Lower lobe of right lung (tissue), 2 donors: ENCODE measurements around the gene ADAP1. TPM values are rescaled to one million over a fixed set of nuclear protein-coding genes. Genes with fewer than 3 reads are reported as not detected.

Source experiments
- ATAC-seq, 2 donors: fragments of 200-7000 bp; cut with Tn5 transposase; one replicate each; pipeline ENCODE4 v1.9.1; 2020 to 2022; ENCODE audit warnings: mild to moderate bottlenecking in 2 of 2, moderate library complexity in 2 of 2
- DNase-seq: peaks from one replicate; pipeline ENCODE4 v3.0.0-alpha.2; 2020
- H3K27ac ChIP-seq: fragments of 200-600 bp; one replicate; pipeline ENCODE4 v1.8.0; 2022
- H3K27me3 ChIP-seq: fragments of 200-600 bp; one replicate; pipeline ENCODE4 v1.8.0; 2022; ENCODE audit warnings: low read depth
- H3K36me3 ChIP-seq: fragments of 200-600 bp; one replicate; pipeline ENCODE4 v1.8.0; 2022; ENCODE audit warnings: mild to moderate bottlenecking
- H3K4me1 ChIP-seq: fragments of 200-600 bp; one replicate; pipeline ENCODE4 v1.8.0; 2022
- H3K4me3 ChIP-seq: fragments of 200-600 bp; one replicate; pipeline ENCODE4 v1.8.0; 2022; ENCODE audit warnings: mild to moderate bottlenecking
- H3K9me3 ChIP-seq: fragments of 200-600 bp; one replicate; pipeline ENCODE4 v1.8.0; 2022
- intact Hi-C: fragments of 100-400 bp; cut with DNase I; formaldehyde crosslinking; loops from one replicate; pipeline ENCODE4 v1.11.0; 2022
- total RNA-seq: library from RNA; stranded (reverse); fragmentation: NEBNext Ultra II Directional; extraction: Animal tissue kit (Norgen Biotek cat#: 25700); gene quantifications from one replicate; pipeline ENCODE4 v1.2.1, GENCODE V29; 2021
- TF ChIP-seq, protein P1 (sequence below): fragments of 200-600 bp; IDR thresholded peaks from one replicate; pipeline ENCODE4 v1.8.0; 2022; ENCODE audit warnings: antibody characterized with exemption, mild to moderate bottlenecking
- donor health status: DM: no; HTN: yes; CAD: no; lungs with severe emphysema.

The ADAP1 gene
- total RNA-seq, 1 donor from 2014 or later: 33.9 TPM

DNA sequence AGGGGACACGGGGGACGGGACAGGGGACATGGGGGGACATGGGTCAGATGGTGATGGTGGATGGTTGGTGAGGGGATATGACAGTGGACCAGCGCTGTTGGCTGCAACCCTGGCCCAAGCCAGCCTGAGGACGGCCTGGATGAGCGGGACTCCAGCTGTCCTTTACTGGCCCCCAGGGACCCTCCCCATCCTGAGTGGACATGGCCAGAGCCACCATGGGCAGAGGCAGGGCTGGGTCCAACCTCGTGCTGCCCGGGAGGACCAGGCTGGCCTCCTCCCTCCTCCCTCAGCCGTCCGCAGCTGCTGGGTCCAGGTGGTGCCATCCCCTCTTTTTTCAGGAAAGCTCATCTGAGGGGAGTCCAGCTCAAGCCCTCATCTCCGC is 47.7 kb downstream of the ADAP1 start:
- Histone ChIP-seq H3K4me3 (no peak overlapping the region), H3K27ac (no peak overlapping the region), H3K4me1 (no peaks in the 10 kb centered on the region), H3K36me3 (peaks cover 8% of the 10 kb centered on the region), H3K27me3 (no peaks in the 10 kb centered on the region), H3K9me3 (no peaks in the 10 kb centered on the region)
- intact Hi-C loops: no loop called here
- DNase-seq (no peak), ATAC-seq (no peak)
- TF ChIP-seq, protein P1, sequence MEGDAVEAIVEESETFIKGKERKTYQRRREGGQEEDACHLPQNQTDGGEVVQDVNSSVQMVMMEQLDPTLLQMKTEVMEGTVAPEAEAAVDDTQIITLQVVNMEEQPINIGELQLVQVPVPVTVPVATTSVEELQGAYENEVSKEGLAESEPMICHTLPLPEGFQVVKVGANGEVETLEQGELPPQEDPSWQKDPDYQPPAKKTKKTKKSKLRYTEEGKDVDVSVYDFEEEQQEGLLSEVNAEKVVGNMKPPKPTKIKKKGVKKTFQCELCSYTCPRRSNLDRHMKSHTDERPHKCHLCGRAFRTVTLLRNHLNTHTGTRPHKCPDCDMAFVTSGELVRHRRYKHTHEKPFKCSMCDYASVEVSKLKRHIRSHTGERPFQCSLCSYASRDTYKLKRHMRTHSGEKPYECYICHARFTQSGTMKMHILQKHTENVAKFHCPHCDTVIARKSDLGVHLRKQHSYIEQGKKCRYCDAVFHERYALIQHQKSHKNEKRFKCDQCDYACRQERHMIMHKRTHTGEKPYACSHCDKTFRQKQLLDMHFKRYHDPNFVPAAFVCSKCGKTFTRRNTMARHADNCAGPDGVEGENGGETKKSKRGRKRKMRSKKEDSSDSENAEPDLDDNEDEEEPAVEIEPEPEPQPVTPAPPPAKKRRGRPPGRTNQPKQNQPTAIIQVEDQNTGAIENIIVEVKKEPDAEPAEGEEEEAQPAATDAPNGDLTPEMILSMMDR: no peak

DNA sequence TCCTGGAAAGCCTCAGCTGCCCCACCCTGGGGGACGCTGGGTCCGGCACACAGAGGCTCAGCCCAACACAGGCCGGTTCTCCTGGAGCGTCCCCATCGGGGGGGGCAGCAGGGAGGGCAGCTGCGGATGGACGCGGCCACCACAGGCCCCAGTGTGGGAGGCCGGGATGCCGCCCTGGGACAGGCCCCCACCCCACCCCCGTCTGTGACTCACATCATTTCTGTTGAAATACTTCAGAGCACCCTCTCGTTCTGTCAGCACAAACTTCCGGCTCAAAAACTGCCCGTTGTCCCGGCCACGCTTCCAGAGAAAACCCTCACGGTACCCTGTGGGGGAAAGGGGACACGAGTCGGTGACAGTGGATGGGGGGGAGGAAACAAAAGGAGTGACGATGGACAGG is 49.6 kb downstream of the ADAP1 start:
- ATAC-seq (no peak), DNase-seq (no peak)
- Histone ChIP-seq H3K36me3 (peaks cover 8% of the 10 kb centered on the region), H3K27ac (no peak overlapping the region), H3K27me3 (no peaks in the 10 kb centered on the region), H3K4me1 (peaks cover 6% of the 10 kb centered on the region), H3K4me3 (no peak overlapping the region), H3K9me3 (no peaks in the 10 kb centered on the region)
- TF ChIP-seq, protein P1: no peak
- intact Hi-C loops: no loop called here

- no peak overlapping the region for H3K4me3 ChIP-seq
- intact Hi-C loops: no loop called here
- H3K9me3 ChIP-seq: no peaks in the 10 kb centered on the region
- no peaks in the 10 kb centered on the region for H3K27me3 ChIP-seq
- H3K36me3 ChIP-seq: peaks cover 14% of the 10 kb centered on the region
- TF ChIP-seq, protein P1: no peak
- ATAC-seq: no peak
- no peak for DNase-seq
- H3K27ac ChIP-seq: no peak overlapping the region
- H3K4me1 ChIP-seq: peaks cover 6% of the 10 kb centered on the region
Observed at GRCh38 chr7:903921-904755, 50.3 kb downstream of the ADAP1 start.

DNA sequence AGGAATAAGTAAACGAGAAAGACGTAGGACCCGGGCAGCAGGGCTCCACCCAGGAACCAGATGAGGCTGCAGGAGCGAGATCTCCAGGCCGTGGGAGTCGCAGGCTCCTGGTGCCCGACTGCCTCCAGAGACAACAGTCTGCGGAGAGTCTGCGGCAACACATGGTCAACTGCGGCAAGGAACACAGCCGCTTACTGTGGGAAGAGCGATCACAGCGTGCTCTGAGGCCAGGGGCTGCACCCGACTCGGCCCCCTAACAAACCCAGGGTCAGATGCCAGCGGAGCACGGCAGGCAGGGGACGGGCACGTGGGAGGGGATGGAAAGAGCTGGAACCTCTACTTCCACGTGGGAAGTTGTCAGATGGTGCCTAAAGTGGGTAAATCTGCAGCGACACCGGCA is 51.5 kb downstream of the ADAP1 start:
- TF ChIP-seq, protein P1: no peak
- intact Hi-C loops: no loop called here
- DNase-seq (no peak), ATAC-seq (no peak)
- Histone ChIP-seq H3K27me3 (no peaks in the 10 kb centered on the region), H3K4me3 (no peak overlapping the region), H3K36me3 (peaks cover 26% of the 10 kb centered on the region), H3K9me3 (no peaks in the 10 kb centered on the region), H3K4me1 (peaks cover 6% of the 10 kb centered on the region), H3K27ac (no peak overlapping the region)

DNA sequence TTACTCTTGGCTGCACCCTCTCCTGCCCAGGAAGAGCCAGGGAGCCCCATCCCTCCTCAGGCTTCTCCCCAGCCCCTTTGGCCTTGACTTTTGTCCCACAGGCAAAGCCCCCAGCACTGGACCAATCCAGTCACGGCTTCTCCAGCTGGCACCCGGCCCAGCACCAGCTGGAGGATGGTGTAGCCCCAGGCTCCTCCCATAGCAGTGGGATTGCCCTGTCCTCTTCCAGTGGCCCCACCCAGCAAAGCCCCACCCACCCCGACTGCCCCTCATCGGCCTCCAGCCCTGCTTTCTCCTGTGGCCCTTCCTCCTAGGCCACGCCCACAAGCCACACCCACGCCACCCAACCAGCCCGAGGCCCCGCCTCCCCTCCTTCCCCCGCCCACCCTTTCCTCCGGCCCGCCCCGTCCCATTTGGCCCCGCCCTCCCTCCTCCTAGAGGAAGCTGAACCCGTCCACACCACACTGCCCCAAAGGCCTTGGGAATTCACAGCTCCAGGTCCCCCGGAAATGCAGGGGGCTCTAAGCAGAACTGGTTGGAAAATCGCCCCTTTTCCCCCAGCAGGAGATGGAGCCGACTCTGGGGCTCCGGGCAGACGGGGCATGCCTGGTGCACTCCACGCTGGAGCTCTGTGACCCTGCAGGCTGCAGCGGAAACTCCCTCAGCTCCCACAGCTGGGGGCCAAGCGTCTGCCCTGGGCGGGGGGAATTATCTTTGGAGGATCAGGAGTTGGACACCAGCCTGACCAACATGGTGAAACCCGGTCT is 52.9 kb downstream of the ADAP1 start:
- no peak overlapping the region for H3K4me3 ChIP-seq
- DNase-seq (peak; percentile 89), ATAC-seq (peak; percentile 72 to 73)
- TF ChIP-seq, protein P1: no peak
- H3K27ac ChIP-seq: no peak overlapping the region
- peaks cover 11% of the 10 kb centered on the region for H3K4me1 ChIP-seq
- no peaks in the 10 kb centered on the region for H3K9me3 ChIP-seq
- intact Hi-C loops: no loop called here
- H3K27me3 ChIP-seq: no peaks in the 10 kb centered on the region
- H3K36me3 ChIP-seq: peaks cover 40% of the 10 kb centered on the region
